ENCODE results near the gene RBM4B.

The RBM4B gene

GRCh38 chr11:66683877-66684276, 6.2 kb upstream of the RBM4B start:
- no peak overlapping the region for H3K27ac Mint-ChIP-seq
- no peak for DNase-seq
- H3K36me3 Mint-ChIP-seq (ENCODE audit: low read depth) = peaks cover 36% of the 10 kb centered on the region
- no peak overlapping the region for H3K4me3 Mint-ChIP-seq
- peaks cover 4% of the 10 kb centered on the region for H3K4me1 Mint-ChIP-seq
- H3K9me3 Mint-ChIP-seq = peaks cover 5% of the 10 kb centered on the region
- no peak for TF ChIP-seq CTCF (IDR thresholded peaks at IDR 0.05)
- H3K27me3 Mint-ChIP-seq (ENCODE audit: low read depth, poor library complexity) = no peaks in the 10 kb centered on the region

GRCh38 chr11:66680966-66681645, 3.4 kb upstream of the RBM4B start:
- no peak for DNase-seq
- H3K36me3 Mint-ChIP-seq (ENCODE audit: low read depth) = peaks cover 33% of the 10 kb centered on the region

GRCh38 chr11:66676931-66677598, 622 bp downstream of the RBM4B start:
- Mint-ChIP-seq H3K9me3 (peaks cover 5% of the 10 kb centered on the region), H3K27ac (peak overlapping the region; percentile 100), H3K36me3 (ENCODE audit: low read depth) (peaks cover 27% of the 10 kb centered on the region), H3K27me3 (ENCODE audit: low read depth, poor library complexity) (no peaks in the 10 kb centered on the region), H3K4me3 (peak overlapping the region; percentile 93), H3K4me1 (peaks cover 48% of the 10 kb centered on the region)
- DNase-seq = no peak
- no peak for TF ChIP-seq CTCF (IDR thresholded peaks at IDR 0.05)

More at GRCh38 chr11:66680966-66681645, 3.4 kb upstream of the RBM4B start:
- TF ChIP-seq CTCF (IDR thresholded peaks at IDR 0.05) = no peak
- H3K4me3 Mint-ChIP-seq = no peak overlapping the region
- H3K27ac Mint-ChIP-seq = no peak overlapping the region
- peaks cover 5% of the 10 kb centered on the region for H3K9me3 Mint-ChIP-seq
- H3K4me1 Mint-ChIP-seq = peaks cover 26% of the 10 kb centered on the region
- H3K27me3 Mint-ChIP-seq (ENCODE audit: low read depth, poor library complexity) = no peaks in the 10 kb centered on the region

GRCh38 chr11:66676282-66676919, 1.3 kb downstream of the RBM4B start:
- Mint-ChIP-seq H3K9me3 (peaks cover 2% of the 10 kb centered on the region), H3K4me3 (peak overlapping the region; percentile 93), H3K27ac (peak overlapping the region; percentile 100), H3K36me3 (ENCODE audit: low read depth) (peaks cover 27% of the 10 kb centered on the region), H3K27me3 (ENCODE audit: low read depth, poor library complexity) (no peaks in the 10 kb centered on the region), H3K4me1 (peaks cover 48% of the 10 kb centered on the region)
- DNase-seq = no peak
- no peak for TF ChIP-seq CTCF (IDR thresholded peaks at IDR 0.05)

- no peak for TF ChIP-seq CTCF (IDR thresholded peaks at IDR 0.05)
- Mint-ChIP-seq H3K4me3 (peak overlapping the region; percentile 93), H3K4me1 (peaks cover 52% of the 10 kb centered on the region), H3K27ac (peak overlapping the region; percentile 46), H3K36me3 (ENCODE audit: low read depth) (peaks cover 31% of the 10 kb centered on the region), H3K27me3 (ENCODE audit: low read depth, poor library complexity) (no peaks in the 10 kb centered on the region), H3K9me3 (no peaks in the 10 kb centered on the region)
- DNase-seq = no peak
These were observed 2.6 kb downstream of the RBM4B start for GRCh38 chr11:66674964-66675602.

All from nephron progenitor cell (in vitro differentiated cells).